GM18526 (cell line): ENCODE measurements around the gene HGD.

Experiments
- POLR2A ChIP-seq: IDR thresholded peaks from 3 replicates; pipeline ENCODE4 v1.6.1; 2011; ENCODE audit not compliant: insufficient read length; ENCODE audit errors: extremely low read depth

The HGD gene

GRCh38 chr3:120622870-120623726, 58.9 kb downstream of the HGD start:
- TF ChIP-seq POLR2A, result no peak

- TF ChIP-seq POLR2A, result no peak
Measured at GRCh38 chr3:120622457-120622856, 59.6 kb downstream of the HGD start.

GRCh38 chr3:120615847-120616609, 66.0 kb downstream of the HGD start:
- TF ChIP-seq POLR2A, result no peak

GRCh38 chr3:120614765-120615164, 67.3 kb downstream of the HGD start:
- no peak for TF ChIP-seq POLR2A

- TF ChIP-seq POLR2A, result no peak
Measured at GRCh38 chr3:120608506-120608905, 73.5 kb downstream of the HGD start.

- no peak for TF ChIP-seq POLR2A
Measured at GRCh38 chr3:120604784-120605183, 77.3 kb downstream of the HGD start.

GRCh38 chr3:120604382-120604781, 77.7 kb downstream of the HGD start:
- TF ChIP-seq POLR2A, result no peak

- no peak for TF ChIP-seq POLR2A
Measured at GRCh38 chr3:120602682-120603081, 79.4 kb downstream of the HGD start.

GRCh38 chr3:120601554-120601953, 80.5 kb downstream of the HGD start:
- no peak for TF ChIP-seq POLR2A

- TF ChIP-seq POLR2A, result no peak
Measured at GRCh38 chr3:120599211-120599610, 82.8 kb downstream of the HGD start.

- no peak for TF ChIP-seq POLR2A
Measured at GRCh38 chr3:120597445-120598049, 84.5 kb downstream of the HGD start.

GRCh38 chr3:120596853-120597223, 85.2 kb downstream of the HGD start:
- TF ChIP-seq POLR2A, result no peak

- TF ChIP-seq POLR2A, result peak; percentile 68
Measured at GRCh38 chr3:120596116-120596852, 85.8 kb downstream of the HGD start, which contains the start of gene NDUFB4. Gene NDUFB4 (plus strand): TSS chr3:120596336. CDS start chr3:120596360, 24 bp downstream.

GRCh38 chr3:120595788-120596115, 86.3 kb downstream of the HGD start:
- TF ChIP-seq POLR2A, result no peak

- no peak for TF ChIP-seq POLR2A
Measured at GRCh38 chr3:120587332-120587975, 94.6 kb downstream of the HGD start.
